ENCODE measurements around the gene HES2.

The HES2 gene

GRCh38 chr1:6420454-6421042 is 829 bp upstream of the HES2 start:
- TF ChIP-seq ZNF8 (CRISPR knock-in tag; IDR thresholded peaks at IDR 0.05) (no peak), TCF4 (CRISPR knock-in tag; IDR thresholded peaks at IDR 0.05; ENCODE audit: borderline replicate concordance) (no peak), GLIS3 (CRISPR knock-in tag; IDR thresholded peaks at IDR 0.05) (no peak), ZFP3 (CRISPR knock-in tag; IDR thresholded peaks at IDR 0.05) (no peak), ZNF565 (CRISPR knock-in tag; conservative IDR thresholded peaks at IDR 0.05; ENCODE audit: low read depth) (no peak), ISL1 (CRISPR knock-in tag; IDR thresholded peaks at IDR 0.05) (no peak), ZNF70 (CRISPR knock-in tag; IDR thresholded peaks at IDR 0.05) (no peak), SNAI2 (CRISPR knock-in tag; IDR thresholded peaks at IDR 0.05) (no peak), TSHZ2 (CRISPR knock-in tag; IDR thresholded peaks at IDR 0.05) (no peak)
- TF ChIP-seq, protein P1, sequence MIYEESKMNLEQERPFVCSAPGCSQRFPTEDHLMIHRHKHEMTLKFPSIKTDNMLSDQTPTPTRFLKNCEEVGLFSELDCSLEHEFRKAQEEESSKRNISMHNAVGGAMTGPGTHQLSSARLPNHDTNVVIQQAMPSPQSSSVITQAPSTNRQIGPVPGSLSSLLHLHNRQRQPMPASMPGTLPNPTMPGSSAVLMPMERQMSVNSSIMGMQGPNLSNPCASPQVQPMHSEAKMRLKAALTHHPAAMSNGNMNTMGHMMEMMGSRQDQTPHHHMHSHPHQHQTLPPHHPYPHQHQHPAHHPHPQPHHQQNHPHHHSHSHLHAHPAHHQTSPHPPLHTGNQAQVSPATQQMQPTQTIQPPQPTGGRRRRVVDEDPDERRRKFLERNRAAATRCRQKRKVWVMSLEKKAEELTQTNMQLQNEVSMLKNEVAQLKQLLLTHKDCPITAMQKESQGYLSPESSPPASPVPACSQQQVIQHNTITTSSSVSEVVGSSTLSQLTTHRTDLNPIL (CRISPR knock-in tag; IDR thresholded peaks at IDR 0.05; ENCODE audit: low read depth) = no peak
- ATAC-seq = no peak

GRCh38 chr1:6419397-6419803 is 319 bp downstream of the HES2 start:
- ATAC-seq = no peak
- TF ChIP-seq, protein P2, sequence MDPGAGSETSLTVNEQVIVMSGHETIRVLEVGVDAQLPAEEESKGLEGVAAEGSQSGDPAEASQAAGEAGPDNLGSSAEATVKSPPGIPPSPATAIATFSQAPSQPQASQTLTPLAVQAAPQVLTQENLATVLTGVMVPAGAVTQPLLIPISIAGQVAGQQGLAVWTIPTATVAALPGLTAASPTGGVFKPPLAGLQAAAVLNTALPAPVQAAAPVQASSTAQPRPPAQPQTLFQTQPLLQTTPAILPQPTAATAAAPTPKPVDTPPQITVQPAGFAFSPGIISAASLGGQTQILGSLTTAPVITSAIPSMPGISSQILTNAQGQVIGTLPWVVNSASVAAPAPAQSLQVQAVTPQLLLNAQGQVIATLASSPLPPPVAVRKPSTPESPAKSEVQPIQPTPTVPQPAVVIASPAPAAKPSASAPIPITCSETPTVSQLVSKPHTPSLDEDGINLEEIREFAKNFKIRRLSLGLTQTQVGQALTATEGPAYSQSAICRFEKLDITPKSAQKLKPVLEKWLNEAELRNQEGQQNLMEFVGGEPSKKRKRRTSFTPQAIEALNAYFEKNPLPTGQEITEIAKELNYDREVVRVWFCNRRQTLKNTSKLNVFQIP (CRISPR knock-in tag; IDR thresholded peaks at IDR 0.05; ENCODE audit: borderline replicate concordance, low read depth) = no peak
- TF ChIP-seq ZNF70 (CRISPR knock-in tag; IDR thresholded peaks at IDR 0.05) = no peak
- TF ChIP-seq ZNF565 (CRISPR knock-in tag; conservative IDR thresholded peaks at IDR 0.05; ENCODE audit: low read depth) = no peak
- no peak for TF ChIP-seq ISL1 (CRISPR knock-in tag; IDR thresholded peaks at IDR 0.05)
- no peak for TF ChIP-seq GLIS3 (CRISPR knock-in tag; IDR thresholded peaks at IDR 0.05)
- TF ChIP-seq ZNF8 (CRISPR knock-in tag; IDR thresholded peaks at IDR 0.05) = no peak
- TF ChIP-seq CSDC2 (CRISPR knock-in tag; IDR thresholded peaks at IDR 0.05) = no peak
- no peak for TF ChIP-seq ARNTL (CRISPR knock-in tag; IDR thresholded peaks at IDR 0.05; ENCODE audit: borderline replicate concordance, low read depth)
- TF ChIP-seq TCF4 (CRISPR knock-in tag; IDR thresholded peaks at IDR 0.05; ENCODE audit: borderline replicate concordance) = no peak
- no peak for TF ChIP-seq BACH2 (CRISPR knock-in tag; IDR thresholded peaks at IDR 0.05; ENCODE audit: borderline replicate concordance)
- TF ChIP-seq, protein P1 (CRISPR knock-in tag; IDR thresholded peaks at IDR 0.05; ENCODE audit: low read depth) = no peak
- no peak for TF ChIP-seq SNAI2 (CRISPR knock-in tag; IDR thresholded peaks at IDR 0.05)
- TF ChIP-seq, protein P3, sequence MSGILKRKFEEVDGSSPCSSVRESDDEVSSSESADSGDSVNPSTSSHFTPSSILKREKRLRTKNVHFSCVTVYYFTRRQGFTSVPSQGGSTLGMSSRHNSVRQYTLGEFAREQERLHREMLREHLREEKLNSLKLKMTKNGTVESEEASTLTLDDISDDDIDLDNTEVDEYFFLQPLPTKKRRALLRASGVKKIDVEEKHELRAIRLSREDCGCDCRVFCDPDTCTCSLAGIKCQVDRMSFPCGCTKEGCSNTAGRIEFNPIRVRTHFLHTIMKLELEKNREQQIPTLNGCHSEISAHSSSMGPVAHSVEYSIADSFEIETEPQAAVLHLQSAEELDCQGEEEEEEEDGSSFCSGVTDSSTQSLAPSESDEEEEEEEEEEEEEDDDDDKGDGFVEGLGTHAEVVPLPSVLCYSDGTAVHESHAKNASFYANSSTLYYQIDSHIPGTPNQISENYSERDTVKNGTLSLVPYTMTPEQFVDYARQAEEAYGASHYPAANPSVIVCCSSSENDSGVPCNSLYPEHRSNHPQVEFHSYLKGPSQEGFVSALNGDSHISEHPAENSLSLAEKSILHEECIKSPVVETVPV (CRISPR knock-in tag; IDR thresholded peaks at IDR 0.05) = no peak
- no peak for TF ChIP-seq PPARA (CRISPR knock-in tag; IDR thresholded peaks at IDR 0.05; ENCODE audit: borderline replicate concordance)

- TF ChIP-seq CSDC2 (CRISPR knock-in tag; IDR thresholded peaks at IDR 0.05) = no peak
- TF ChIP-seq ZNF8 (CRISPR knock-in tag; IDR thresholded peaks at IDR 0.05) = no peak
- no peak for TF ChIP-seq TCF4 (CRISPR knock-in tag; IDR thresholded peaks at IDR 0.05; ENCODE audit: borderline replicate concordance)
- TF ChIP-seq ZFP3 (CRISPR knock-in tag; IDR thresholded peaks at IDR 0.05) = no peak
- TF ChIP-seq ZNF565 (CRISPR knock-in tag; conservative IDR thresholded peaks at IDR 0.05; ENCODE audit: low read depth) = no peak
- ATAC-seq = no peak
Measured at GRCh38 chr1:6418668-6419396, 887 bp downstream of the HES2 start.

All from SK-N-SH treated with all-trans-retinoic acid at 6 μM for 48 hours (cell line).